HG02884 (cell line): ENCODE measurements around the gene GDPD5.
A peak's percentile ranks its signal among the peaks of the same experiment; 100 is the strongest.
"Not testable (repeated sequence)": the region's sequence is repeated elsewhere in the genome, so short reads cannot be mapped to it uniquely, and the experiment has no call there.

Source experiments
- ATAC-seq: cut with Tn5 transposase; IDR thresholded peaks from one replicate; pipeline ENCODE4 v1.9.1; 2021; ENCODE audit warnings: mild to moderate bottlenecking, moderate library complexity; ENCODE audit not compliant: unreplicated experiment

GDPD5 gene

DNA sequence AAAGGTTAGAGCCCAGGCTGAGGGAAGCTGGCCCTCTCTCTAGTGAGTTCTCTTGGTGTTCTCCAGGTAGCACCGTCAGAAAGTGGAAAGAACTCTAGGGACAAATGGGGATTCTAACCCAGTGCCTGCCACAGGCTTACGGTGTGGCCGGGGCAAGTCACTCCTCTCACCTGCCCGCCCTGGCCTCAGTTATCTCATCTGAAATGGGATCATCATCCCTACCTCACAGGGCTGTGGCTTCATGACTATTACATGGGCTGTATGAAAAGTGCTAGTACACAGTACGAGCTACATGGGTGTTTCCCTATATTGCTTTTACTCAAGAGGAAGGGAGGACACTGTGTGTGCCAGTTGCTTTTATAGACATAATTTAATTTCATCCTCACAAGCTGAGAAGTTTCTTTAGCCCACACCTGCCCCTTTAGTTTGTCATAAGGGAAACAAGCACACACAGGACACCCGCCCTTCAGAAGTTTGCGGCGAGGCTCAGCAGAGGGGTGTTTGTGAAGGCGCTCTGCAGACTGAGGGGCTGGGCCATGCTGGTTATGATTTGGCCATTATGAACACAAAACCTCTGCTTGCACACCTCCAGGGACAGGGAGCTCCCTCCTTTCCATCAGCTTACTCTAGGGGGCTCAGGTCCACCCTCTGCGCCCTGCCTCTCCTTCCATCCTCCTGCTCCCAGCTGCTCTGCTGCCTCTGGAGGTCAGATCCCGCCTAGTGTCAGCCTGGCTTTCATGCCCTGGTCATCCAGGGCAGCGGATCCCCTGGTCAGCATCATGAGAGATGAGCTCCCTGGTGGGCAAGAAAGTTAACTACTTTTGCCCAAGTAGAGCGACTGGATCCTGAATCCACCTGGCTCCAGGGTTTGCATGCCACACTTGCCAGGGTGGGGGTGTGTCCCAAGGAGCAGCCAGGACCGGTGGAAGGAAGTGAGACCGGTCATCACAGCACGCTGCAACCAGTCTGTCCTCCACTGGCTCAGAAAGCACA is 93.9 kb downstream of the GDPD5 start:
- no peak for ATAC-seq

DNA sequence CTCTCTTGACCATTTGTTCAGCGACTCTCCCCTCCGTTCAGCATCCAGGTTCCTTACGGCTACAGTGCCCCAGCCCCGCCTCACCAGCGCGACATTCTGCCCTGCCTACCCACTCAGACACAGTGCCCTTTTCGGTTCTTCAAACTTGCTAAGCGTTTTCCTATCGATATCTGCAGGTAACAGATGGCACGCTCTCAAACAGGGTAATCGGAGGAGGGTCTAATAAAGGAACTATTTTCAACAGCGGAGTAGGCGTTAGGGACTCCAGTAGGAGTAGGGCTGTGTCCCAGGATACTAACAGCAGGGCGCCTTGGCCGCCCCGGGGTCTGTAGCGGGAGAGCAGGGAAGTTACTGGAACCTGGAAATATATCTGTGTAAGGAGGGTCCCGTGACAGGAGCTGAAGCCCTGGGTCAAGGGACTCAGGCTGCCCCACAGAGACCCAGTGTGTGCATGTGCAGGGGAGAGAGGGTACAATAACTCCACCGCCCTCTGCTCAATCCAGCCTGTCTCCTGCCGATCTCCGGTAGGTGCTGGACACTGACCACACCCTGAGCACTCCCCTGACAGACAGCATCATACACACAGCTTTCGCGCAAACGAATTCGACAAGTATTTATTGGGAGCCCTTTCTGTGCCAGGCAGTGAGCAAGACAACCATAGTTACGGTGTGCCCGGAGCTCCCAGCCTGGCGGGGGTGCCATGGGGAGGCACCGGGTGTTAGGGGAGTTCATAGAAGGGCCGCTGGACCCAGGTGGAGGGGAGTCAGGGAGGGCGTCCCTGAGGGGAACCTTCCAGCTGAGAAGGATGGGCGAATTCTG is 94.8 kb downstream of the GDPD5 start:
- ATAC-seq: no peak

DNA sequence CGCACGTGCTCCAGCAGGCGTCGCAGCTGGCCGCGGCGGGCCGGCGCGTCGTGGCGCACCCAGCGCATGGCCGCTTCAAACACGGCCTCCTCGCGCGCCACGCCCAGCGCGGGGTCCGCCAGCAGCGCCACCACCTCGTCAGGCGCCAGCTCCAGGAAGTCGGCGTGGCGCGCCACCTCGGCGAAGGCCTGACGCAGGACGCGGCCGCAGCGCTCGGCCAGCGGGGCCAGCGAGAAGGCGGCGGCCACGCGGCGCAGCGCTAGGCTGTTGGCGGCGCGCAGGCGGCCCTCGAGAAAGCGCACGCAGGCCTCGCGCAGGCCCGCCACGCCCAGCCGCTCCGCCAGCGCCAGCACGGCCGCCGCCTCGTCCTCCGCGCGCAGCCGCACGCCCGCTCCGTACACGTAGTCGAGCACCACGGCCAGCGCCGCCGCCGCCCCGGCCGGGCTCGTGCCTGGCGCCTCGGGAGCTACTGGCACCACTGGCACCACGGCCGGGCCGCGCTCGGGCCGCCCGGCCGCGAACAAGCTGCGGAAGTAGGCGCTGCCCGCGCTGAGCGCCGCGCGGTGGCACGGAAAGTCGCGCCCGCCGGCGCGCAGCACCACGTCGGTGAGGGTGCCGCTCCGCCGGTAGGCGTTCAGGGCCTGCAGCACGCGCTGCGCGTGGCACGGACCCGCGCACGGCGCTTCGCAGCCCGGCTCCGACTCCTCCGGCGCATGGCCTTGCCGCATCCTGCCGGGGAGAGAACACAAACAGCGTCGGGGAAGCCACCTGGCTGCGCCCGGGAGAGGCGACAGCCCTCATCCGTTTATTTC is 95.6 kb downstream of the GDPD5 start:
- ATAC-seq: no peak

DNA sequence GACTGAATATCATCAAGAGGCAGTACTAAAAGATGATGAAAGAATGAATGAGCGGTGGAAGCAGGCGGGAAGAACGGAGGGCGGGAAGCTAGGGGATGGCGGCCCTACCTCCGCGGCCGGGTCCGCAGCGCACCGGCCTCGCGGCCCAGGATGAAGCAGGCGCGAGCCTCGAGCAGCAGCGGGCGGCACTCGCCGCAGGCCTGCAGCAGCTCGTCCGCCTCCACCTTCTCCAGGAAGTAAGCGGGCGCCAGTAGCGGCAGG is 96.2 kb downstream of the GDPD5 start:
- ATAC-seq: no peak

DNA sequence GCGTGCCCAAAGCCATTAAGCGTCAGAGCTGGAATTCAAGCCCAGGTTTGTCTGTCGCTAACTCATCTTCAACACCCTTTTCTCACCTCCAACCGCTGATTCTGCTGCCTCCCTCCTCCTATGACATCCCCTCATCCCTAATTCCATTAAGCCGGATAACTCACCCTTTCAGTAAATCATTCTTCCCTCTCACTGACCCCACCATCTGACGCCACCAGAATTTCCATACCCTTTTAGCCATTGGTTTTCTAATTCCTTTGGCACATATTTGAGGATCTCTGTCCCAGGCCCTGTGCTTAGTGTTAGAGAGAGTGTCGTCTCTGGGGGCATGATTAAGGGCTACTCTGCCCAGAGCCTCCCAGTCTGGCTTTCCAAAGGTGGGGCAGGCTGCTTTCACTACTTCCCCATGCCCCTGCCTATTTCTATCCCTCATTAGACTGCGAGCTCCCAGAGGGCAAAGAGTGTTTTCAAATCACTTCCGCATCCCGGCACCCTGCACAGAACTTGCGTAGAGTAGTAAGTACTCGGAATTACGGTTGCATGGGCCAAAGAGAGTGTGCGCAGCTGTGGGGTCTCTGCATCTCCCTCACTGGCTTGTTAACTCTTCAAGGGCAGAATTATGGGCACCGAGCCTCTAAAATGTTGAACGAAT is 96.6 kb downstream of the GDPD5 start:
- ATAC-seq: no peak

DNA sequence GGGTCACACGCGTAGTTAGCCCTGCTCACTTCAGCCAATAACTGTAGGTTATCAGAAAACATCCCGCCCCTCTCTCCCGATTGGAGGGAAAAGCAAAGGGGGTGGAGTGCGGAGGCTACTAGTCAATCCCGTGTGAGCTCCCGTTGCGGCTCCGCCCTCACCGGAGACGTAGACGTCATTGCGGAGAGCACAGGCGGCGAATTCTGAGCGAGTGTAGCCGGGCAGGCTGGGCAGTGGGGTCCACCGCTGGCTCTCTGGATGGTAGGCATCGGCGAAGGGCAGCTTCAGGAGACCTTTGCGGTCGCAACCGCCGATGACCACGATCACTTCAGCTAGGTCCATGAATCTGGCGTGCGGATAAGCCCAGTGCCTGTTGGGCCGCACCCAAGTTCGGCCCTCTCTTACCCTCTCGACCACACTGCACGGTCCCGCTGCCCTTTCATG is 97.4 kb downstream of the GDPD5 start:
- peak; percentile 79 for ATAC-seq

DNA sequence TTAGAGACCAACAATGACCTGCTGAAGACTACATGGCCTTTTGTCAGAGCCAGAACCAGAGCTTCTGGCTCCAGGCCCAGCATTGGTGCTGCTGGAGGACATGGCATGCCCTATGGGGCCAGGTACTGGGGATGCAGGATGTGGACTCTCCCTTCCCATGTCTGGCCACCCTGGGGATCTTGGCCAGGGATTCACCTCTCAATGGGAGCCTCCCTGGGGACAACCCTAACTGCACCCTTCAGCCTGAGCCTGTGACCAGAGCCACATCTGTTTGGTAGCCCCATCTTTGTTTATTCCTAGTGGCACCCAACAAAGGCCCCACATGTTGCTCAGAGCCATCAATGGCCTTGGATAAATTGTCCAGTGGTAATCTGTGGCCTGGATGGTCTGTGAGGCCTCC is 98.6 kb downstream of the GDPD5 start:
- no peak for ATAC-seq

DNA sequence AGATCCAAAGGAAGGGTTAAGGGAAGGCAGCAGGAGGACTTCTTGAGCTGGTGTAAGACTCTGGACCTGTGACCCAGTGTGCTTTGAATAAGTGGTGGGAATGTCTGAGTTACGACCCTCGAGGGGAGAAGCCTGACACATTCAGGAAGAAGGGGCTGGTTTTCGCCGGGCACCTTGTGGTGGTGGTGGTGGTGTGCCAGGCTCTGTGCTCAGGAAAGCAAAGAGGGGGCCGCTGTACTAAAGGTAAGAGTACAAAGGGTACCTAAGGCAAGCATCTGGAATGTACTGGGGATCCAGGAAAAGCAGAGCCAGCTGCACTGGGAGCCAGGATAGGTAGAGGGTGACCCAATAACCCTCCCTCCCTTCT is 99.0 kb downstream of the GDPD5 start:
- no peak for ATAC-seq

DNA sequence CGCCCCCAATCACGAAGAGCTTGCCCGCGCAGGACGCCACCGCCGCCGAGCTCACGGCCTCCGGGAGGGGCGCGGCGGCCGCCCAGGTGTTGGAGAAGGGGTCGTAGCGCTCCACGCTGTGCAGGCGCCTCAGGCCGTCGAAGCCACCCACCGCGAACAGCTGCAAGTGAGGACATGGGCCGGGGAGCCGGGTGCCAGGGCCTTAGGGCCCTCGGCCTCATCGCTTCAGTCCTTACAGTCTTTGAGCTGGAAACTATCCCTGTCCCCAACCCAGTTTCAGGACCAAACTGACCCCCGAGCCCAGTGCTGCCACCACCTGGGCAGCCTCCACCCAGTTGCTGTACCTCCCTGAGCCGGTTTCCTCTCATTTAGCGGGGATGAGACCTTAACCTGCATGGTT is 100.3 kb downstream of the GDPD5 start:
- no peak for ATAC-seq

DNA sequence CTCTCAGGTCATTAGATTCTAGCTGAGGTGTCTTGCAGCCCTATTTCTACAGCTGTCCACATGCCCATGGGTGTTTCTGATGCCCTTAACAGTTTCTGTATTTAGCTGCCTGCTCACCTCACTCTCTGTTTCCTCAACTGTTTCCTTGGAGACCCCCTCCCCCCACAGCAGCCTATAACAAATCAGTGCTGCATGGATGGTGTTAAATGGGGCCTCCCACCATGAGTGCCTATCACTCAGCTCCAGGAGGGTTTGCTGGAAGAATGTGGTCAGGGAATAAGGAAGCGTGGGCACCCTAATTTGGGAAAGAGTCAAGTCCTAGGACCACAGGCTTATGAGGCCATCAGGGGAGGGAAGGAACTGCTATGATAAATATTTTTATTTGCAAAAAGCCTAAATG is 101.3 kb downstream of the GDPD5 start:
- ATAC-seq: no peak

DNA sequence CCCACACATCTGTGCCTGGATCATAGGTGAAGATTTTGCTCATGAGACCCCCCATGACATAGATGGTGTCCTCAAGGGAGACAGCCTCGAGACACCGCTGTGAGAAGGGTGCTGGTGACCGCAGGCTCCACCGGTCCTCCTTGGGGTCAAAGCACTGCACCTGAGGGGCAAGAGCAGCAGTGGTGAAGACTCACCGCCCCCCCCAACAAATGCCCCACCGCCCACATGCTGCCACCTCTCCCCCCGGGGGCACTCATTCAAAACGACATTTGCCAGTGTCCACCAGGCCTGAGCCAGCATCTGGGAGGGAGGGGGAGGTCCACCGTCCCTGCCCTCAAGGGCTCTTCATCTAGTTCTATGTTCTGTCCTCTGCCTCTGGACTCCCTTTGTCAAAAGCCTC is 102.0 kb downstream of the GDPD5 start:
- ATAC-seq: no peak

DNA sequence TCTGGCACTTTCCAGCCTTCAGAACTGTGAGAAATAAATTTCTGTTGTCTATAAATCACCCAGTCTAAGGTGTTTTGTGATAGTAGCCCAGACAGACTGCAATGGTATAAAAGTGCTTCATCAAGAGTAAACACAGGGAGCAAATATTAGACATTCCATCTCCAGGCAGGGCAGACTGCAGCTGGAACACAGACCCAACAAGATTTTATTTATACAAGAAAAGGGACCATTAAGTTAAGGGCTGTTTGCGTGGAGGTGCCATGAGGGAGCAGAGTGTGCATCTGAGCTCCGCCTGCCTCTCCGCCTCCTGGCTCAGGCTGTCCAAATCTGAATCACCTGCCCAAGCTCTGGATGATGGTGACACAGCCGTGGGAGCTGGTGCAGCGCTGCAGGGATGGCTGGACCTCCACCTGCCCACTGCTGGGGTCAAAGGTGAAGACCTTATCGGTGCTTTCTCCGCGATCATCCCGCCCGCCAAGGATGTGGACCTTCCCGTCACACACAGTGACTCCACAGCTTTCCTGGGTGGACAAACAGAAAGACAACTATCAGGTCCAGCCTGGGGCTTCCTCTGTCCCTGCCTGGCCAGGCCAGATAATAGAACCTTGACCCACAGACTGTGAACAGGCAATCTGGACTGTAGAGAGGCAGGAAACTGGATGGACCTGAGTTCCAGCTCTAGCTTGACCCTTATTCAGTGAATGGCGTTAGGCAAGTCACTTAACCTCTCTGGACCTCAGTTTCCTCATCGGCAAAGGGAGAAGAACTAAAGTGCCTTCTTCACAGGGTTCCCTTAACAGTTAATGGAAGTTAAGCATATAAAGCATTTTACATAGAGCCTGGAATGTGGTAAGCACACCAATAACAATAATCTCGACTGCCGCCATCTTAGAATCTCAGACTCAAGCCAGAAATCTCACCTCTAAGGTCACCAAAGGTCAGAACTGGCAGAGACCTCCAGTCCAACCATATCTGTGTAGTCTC is 103.2 kb downstream of the GDPD5 start:
- ATAC-seq: no peak

DNA sequence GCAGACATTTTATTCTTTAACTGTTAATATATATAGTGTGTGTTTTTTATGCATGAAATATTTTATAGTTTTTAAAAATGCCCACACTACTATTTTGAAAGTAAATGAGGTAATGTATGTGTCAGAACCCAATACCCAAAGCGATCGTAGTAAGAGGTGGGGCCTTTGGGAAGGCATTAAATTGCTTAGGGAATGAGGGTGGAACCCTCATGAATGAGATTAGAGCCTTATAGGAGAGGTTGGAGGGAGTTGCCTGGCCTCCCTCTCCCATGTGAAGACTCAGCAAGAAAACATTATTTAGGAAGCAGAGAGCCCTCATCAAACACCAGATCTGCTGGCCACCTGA is 103.9 kb downstream of the GDPD5 start:
- ATAC-seq: no peak

DNA sequence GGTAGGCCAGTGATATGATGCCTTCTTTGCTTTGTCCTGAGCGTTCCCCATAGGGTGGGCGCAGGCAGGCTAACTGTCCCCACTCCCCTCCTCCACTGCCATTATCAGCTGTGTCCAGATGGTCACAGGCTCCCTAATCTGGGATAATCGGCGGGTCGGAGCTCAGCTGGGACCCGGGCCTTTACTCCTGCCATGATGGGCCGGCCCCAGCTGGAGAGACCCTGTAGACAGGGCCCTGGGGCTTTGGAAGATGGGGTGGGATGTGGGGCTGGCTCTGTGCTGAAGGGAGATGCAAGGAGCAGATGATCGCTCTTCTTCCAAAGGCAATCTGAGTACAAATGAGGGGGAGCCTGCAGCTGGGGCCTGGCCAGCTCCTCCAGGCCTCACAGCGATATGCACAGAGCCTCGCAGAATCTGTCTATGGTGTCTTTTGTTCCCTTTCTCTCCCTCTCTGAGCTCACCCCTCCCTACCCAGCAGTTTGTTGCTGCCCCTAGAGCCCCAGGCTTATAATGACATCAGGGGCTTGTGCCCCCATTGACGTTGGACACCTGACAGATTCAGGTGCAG is 104.6 kb downstream of the GDPD5 start:
- ATAC-seq: no peak

DNA sequence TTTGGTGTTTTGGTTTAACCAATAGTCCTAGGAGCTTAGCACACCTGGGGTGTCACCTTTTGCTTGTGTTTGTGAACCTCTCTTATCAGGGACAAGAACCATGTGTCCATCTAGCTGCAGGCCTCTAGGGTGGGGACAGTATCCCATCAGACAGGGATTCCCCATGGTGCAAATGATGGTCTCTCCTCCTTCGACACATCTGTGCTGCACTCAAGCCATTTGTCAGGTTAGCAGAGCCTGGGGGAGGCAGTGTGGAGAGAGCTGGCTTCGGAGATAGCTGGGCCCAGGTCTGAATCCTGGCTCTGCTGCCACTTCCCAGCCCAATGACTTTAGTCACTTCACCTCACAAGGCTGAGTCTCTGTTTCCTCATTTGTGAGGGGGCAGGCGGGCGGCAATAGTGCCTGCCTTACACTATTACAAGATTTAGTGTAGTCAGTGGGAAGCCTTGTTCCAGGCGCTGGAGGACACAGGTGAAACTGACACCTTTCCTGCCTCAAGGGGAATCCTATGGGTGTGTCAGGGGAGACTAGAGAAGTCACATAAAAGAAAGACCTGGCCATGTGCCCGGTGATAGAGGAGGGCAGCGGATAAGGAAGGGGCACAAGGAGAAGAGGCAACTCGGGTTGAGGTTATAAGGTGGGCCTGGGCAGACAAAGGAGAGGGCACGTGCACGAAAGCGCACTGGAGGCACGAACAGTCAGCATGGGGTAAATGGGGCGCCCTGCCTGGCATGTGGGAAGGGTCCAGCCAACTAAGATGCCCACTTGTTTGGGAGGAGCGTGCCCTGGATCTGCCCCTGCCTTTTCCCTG is 105.3 kb downstream of the GDPD5 start:
- no peak for ATAC-seq

DNA sequence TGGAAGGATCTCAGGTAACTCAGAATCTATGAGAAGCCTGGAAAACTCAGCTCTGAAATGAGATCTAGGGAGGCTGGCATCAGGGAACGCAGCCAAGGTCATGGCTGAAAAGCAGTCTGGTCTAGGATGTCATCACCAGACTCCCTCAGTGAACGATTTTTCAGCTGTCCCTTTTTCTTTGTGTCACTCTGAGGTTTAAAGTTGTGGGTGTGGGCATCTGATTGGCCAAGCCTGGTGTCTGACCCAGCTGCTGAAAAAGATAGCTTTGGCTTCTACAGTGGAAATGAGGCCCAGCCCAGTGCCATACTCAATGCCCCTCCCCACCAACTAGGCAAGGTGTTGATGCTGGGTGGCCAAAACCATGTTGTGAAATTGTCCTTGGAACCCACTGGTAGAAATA is 111.9 kb downstream of the GDPD5 start:
- no peak for ATAC-seq

DNA sequence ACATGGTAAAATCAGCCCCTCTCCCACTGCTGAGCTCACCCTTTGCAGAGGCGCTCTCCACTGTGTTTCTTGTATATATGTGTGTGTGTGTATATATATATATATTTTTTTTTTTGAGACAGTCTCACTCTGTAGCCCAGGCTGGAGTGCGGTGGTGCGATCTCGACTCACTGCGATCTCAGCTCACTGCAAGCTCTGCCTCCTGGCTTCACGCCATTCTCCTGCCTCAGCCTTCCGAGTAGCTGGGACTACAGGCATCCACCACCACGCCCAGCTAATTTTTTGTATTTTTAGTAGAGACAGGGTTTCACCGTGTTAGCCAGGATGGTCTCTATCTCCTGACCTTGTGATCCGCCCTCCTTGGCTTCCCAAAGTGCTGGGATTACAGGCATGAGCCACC is 112.6 kb downstream of the GDPD5 start:
- not testable (repeated sequence) for ATAC-seq

DNA sequence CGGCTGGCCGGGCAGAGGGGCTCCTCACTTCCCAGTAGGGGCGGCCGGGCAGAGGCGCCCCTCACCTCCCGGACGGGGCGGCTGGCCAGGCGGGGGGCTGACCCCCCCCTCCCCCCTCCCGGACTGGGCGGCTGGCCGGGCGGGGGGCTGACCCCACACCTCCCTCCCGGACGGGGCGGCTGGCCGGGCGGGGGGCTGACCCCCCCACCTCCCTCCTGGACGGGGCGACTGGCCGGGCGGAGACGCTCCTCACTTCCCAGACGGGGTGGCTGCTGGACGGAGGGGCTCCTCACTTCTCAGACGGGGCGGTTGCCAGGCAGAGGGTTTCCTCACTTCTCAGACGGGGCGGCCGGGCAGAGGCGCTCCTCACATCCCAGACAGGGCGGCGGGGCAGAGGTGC is 115.8 kb downstream of the GDPD5 start:
- not testable (repeated sequence) for ATAC-seq

DNA sequence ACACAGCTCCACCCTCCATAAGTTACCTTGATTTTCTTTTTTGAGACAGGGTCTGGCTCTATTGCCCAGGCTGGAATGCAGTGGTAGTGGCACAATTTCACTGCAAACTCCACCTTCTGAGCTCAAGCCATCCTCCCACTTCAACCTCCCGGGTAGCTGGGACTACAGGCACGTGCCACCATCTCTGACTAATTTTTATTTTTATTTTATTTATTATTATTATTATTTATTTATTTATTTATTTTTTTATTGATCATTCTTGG is 116.9 kb downstream of the GDPD5 start:
- no peak for ATAC-seq
